GM18505 (cell line): Measurements from ENCODE around the gene ZNF106.

Experiments
- ATAC-seq: cut with Tn5 transposase; IDR thresholded peaks from one replicate; pipeline ENCODE4 v1.9.1; 2021; ENCODE audit not compliant: unreplicated experiment
- POLR2A ChIP-seq: IDR thresholded peaks from 4 replicates; pipeline ENCODE4 v1.6.1; 2011; ENCODE audit warnings: borderline replicate concordance; ENCODE audit not compliant: insufficient read depth, insufficient read length; ENCODE audit errors: extremely low read depth

The ZNF106 gene

GRCh38 chr15:42490671-42491538 is at the start of gene ZNF106:
Gene ZNF106, minus strand, starts transcription at chr15:42491141. Its CDS starts 18,852 bp downstream, at chr15:42472289.
- ATAC-seq = peak; percentile 68

GRCh38 chr15:42533246-42533645 is 42.3 kb upstream of the ZNF106 start:
- no peak for ATAC-seq
- TF ChIP-seq POLR2A = no peak

More at GRCh38 chr15:42490671-42491538, at the start of gene ZNF106:
- TF ChIP-seq POLR2A = peak; percentile 93

DNA sequence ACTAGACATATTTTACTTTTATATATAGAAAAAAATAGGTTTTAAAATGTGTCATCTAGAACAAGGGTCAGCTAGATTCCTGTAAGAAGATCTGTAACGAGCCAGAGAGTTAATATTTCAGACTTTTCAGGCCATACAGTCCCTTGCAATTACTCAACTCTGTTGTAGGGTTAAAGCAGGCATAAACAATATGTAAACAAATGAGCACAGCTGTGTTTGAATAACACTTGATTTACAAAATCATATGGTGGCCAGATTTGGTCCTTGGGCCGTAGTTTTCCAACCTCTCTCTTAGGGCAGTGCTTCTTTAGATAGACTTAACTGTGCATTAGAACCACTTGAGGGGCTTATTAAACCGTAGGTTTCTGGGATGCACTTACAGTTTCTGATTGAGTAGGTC is 38.0 kb upstream of the ZNF106 start:
- no peak for TF ChIP-seq POLR2A
- ATAC-seq = no peak

DNA sequence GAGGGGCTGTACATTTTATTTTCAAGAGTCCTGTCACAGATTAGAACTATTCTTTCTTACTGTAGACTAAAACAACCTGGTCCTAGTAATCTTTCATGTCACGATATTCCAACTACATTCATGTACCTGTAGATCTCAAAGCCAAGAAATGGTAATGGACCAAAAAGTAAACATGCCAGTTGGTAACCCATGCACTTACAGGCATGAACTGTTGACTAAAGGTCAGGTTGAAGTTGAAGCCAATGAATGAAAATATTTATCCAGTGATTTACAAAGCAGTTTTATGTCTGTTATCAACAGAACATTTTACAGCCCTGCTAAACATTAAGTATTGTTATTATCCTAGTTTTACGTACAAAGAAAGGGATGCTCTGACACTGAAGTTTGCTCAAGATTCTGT is 32.4 kb upstream of the ZNF106 start:
- no peak for TF ChIP-seq POLR2A
- no peak for ATAC-seq

DNA sequence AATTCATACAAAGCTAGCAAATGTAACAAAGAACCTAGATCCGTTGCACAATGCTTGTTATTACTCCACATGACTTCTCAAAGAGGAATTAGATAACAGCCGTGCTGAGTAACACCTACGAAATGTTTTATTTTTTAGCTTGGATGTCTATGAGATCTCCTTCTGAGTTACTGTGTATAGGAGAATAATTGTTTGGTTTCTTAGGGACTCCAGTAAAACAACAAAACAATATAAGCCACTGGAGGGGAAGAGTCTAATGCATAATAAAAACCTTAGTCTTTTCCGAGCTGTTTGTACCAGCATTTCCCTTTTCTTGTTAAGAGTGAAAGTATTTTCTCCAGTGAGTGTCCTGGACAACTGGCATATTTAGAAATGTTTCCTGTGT is 20.1 kb upstream of the ZNF106 start:
- TF ChIP-seq POLR2A = no peak
- no peak for ATAC-seq

GRCh38 chr15:42510258-42511006 is 19.5 kb upstream of the ZNF106 start:
- TF ChIP-seq POLR2A = no peak
- no peak for ATAC-seq

GRCh38 chr15:42508263-42508690 is 17.3 kb upstream of the ZNF106 start:
- ATAC-seq = no peak
- TF ChIP-seq POLR2A = no peak

- no peak for TF ChIP-seq POLR2A
Observed at GRCh38 chr15:42507514-42507913, 16.6 kb upstream of the ZNF106 start.

GRCh38 chr15:42504631-42505030 is 13.7 kb upstream of the ZNF106 start:
- TF ChIP-seq POLR2A = no peak
- ATAC-seq = peak; percentile 19

More at GRCh38 chr15:42507514-42507913, 16.6 kb upstream of the ZNF106 start:
- ATAC-seq = no peak

- no peak for TF ChIP-seq POLR2A
- no peak for ATAC-seq
Observed at GRCh38 chr15:42503825-42504224, 12.9 kb upstream of the ZNF106 start.

DNA sequence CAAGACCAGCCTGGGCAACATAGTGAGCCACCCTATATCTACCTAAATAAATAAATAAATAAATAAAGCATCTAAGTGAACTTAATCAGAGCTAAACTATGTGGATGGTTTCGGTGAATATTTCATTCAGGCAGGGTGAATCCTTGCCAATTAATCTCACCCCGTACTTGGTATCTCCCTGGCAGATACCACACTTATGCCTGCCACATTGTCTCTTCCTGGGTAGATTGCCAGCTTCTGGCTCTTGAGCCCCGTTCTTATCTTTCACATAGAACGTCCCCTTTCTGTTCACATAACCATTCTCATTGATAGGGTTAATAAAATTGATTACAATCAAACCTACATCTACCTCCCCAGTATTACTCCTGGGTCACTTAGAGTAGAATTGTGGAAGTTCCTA is 11.5 kb upstream of the ZNF106 start:
- no peak for ATAC-seq
- TF ChIP-seq POLR2A = no peak

- TF ChIP-seq POLR2A = no peak
- ATAC-seq = no peak
Observed at GRCh38 chr15:42499858-42500609, 9.1 kb upstream of the ZNF106 start.
